GM12865 (cell line): ENCODE measurements around the gene BMERB1.

ENCODE experiments used
- DNase-seq: peaks from one replicate; pipeline ENCODE4 v3.0.0; 2010; ENCODE audit warnings: low read depth
- H3K4me3 ChIP-seq: 2 replicates; pipeline ENCODE4 v1.5.1; 2011; ENCODE audit warnings: mild to moderate bottlenecking, low read depth, low read length, control low read depth
- TF ChIP-seq, protein P1 (sequence below): IDR thresholded peaks from 2 replicates; pipeline ENCODE4 v1.5.1; 2011; ENCODE audit warnings: low read length, control low read depth, low read depth, inconsistent platforms; ENCODE audit not compliant: insufficient read depth; ENCODE audit errors: missing control alignments

Gene BMERB1

DNA sequence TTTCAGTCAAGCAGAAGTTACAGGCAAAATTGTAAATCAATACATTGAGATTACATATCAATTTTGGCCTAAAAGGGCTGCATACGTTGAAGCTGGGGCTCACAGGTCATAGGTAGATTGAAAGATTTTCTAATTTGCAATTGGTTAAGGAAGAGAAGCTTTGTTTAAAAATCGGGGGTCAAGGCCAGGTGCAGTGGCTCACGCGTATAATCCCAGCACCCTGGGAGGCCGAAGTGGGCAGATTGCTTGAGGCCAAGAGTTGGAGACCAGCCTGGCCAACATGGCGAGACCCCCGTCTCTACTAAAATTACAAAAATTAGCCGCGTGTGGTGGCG, 140.2 kb downstream of the BMERB1 start:
- TF ChIP-seq, protein P1, sequence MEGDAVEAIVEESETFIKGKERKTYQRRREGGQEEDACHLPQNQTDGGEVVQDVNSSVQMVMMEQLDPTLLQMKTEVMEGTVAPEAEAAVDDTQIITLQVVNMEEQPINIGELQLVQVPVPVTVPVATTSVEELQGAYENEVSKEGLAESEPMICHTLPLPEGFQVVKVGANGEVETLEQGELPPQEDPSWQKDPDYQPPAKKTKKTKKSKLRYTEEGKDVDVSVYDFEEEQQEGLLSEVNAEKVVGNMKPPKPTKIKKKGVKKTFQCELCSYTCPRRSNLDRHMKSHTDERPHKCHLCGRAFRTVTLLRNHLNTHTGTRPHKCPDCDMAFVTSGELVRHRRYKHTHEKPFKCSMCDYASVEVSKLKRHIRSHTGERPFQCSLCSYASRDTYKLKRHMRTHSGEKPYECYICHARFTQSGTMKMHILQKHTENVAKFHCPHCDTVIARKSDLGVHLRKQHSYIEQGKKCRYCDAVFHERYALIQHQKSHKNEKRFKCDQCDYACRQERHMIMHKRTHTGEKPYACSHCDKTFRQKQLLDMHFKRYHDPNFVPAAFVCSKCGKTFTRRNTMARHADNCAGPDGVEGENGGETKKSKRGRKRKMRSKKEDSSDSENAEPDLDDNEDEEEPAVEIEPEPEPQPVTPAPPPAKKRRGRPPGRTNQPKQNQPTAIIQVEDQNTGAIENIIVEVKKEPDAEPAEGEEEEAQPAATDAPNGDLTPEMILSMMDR: no peak
- no peak for DNase-seq
- no peak overlapping the region for H3K4me3 ChIP-seq

DNA sequence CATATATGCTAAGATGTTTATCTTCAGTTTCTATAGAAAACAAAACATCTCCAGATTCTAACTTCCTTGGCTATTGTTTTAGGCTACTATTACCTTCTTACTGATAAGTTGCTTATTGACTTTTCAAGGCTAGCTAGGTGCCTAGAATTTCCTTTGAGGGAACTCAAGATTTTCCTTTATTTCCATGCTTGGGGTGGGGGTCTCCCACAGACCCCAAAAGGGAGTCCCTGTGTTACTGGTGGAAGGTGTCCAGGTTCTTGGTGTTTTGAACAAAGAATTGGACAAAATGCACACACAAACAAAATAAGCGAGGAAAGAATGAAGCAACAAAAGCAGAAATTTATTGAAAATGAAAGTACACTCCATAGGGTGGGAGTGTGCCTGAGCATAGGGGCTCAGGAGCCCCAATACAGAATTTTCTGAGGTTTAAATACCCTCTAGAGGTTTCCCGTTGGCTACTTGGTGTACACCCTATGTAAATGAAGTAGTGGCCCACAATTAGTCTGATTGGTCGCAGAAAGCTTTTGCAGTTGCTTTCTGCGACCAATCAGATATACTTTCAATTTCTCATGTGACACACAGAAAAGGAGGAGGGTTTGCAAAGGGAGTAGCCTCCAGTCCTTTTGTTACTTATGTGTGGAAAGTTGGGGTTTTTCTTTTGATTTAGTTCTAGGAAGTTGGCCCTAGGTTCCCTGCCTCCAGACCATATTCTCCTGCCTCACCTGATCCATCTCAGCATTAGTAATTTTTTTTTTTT, 141.1 kb downstream of the BMERB1 start:
- H3K4me3 ChIP-seq: no peak overlapping the region
- no peak for DNase-seq
- TF ChIP-seq, protein P1: no peak

GRCh38 chr16:15576960-15577958, 142.9 kb downstream of the BMERB1 start:
- H3K4me3 ChIP-seq: no peak overlapping the region
- TF ChIP-seq, protein P1: no peak
- DNase-seq: no peak

- H3K4me3 ChIP-seq: no peak overlapping the region
- TF ChIP-seq, protein P1: no peak
- no peak for DNase-seq
These were observed 144.4 kb downstream of the BMERB1 start for GRCh38 chr16:15578824-15579223.

DNA sequence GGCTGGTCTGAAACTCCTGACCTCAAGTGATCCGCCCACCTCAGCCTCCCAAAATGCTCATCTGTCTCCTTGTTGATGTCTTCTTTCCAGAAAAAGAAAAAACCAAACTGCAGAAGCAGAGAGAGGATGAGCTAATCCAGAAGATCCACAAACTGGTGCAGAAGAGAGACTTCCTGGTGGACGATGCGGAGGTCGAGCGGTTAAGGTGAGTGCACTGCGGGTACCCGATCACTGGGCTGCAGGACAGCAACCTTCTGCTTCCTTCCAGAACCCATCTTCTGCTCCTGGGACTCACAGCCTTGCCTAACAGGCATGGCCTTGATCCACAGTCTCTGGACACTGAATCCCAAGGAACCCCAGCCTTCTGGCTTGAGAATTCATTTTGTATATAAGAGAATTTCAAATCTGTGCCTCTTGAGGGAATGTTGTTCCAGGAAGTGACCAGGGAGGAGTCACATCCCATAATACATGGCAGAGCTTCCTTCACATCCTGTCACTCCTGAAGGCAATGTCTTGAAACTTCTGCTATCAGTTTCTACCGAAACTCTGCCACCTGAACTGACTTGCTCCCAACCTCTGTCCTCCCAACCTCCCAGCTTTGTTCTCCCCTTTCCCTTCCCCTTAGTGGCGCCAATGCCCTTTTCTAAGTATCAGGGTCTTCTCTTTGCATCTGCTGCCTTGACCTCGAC, 146.9 kb downstream of the BMERB1 start:
- TF ChIP-seq, protein P1: no peak
- no peak for DNase-seq

GRCh38 chr16:15583526-15583925, 149.1 kb downstream of the BMERB1 start:
- H3K4me3 ChIP-seq: no peak overlapping the region
- TF ChIP-seq, protein P1: no peak
- DNase-seq: no peak

More for the DNA sequence above, 146.9 kb downstream of the BMERB1 start:
- no peak overlapping the region for H3K4me3 ChIP-seq
